GM13976 (cell line): ENCODE data around the gene PSMD13.
"Not testable (repeated sequence)": the region's sequence is repeated elsewhere in the genome, so short reads cannot be mapped to it uniquely, and the experiment has no call there.

Experiments used
- DNase-seq: peaks from one replicate; pipeline ENCODE4 v3.0.0; 2012; ENCODE audit warnings: low spot score
- in situ Hi-C: fragments of 300-500 bp; cut with MboI; formaldehyde crosslinking; loops from one replicate; pipeline ENCODE4 v1.12.0; 2022; ENCODE audit warnings: low sequenced_read_pairs, mixed read lengths, inconsistent platforms; ENCODE audit not compliant: unreplicated experiment
- TF ChIP-seq, protein P1 (sequence below): IDR thresholded peaks from 2 replicates; pipeline ENCODE4 v1.5.1; 2012; ENCODE audit warnings: borderline replicate concordance, mild to moderate bottlenecking; ENCODE audit not compliant: insufficient read depth; ENCODE audit errors: extremely low read depth, missing control alignments, control extremely low read depth

The PSMD13 gene

DNA sequence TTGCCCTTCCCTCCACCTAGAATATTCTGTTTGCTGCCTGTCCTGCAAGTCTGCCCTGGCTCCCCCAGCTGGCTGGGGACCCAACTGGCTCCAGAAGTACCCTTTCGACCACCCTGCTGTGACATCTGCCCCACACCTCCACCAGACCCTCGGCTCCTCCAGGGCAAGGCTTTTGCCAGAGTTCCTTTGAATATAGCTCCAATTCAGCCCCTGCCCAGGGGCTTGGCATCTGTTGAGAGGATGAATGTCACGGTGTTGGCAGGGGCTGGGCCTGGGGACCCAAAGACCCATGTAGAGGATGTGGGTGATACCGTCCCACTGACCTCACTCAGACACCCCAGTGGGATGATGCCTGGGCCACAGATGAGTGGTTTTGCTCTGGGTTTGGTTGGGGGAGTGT is 45.4 kb downstream of the PSMD13 start:
- DNase-seq = peak; percentile 22
- in situ Hi-C loops = no loop called here
- TF ChIP-seq, protein P1, sequence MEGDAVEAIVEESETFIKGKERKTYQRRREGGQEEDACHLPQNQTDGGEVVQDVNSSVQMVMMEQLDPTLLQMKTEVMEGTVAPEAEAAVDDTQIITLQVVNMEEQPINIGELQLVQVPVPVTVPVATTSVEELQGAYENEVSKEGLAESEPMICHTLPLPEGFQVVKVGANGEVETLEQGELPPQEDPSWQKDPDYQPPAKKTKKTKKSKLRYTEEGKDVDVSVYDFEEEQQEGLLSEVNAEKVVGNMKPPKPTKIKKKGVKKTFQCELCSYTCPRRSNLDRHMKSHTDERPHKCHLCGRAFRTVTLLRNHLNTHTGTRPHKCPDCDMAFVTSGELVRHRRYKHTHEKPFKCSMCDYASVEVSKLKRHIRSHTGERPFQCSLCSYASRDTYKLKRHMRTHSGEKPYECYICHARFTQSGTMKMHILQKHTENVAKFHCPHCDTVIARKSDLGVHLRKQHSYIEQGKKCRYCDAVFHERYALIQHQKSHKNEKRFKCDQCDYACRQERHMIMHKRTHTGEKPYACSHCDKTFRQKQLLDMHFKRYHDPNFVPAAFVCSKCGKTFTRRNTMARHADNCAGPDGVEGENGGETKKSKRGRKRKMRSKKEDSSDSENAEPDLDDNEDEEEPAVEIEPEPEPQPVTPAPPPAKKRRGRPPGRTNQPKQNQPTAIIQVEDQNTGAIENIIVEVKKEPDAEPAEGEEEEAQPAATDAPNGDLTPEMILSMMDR = no peak

DNA sequence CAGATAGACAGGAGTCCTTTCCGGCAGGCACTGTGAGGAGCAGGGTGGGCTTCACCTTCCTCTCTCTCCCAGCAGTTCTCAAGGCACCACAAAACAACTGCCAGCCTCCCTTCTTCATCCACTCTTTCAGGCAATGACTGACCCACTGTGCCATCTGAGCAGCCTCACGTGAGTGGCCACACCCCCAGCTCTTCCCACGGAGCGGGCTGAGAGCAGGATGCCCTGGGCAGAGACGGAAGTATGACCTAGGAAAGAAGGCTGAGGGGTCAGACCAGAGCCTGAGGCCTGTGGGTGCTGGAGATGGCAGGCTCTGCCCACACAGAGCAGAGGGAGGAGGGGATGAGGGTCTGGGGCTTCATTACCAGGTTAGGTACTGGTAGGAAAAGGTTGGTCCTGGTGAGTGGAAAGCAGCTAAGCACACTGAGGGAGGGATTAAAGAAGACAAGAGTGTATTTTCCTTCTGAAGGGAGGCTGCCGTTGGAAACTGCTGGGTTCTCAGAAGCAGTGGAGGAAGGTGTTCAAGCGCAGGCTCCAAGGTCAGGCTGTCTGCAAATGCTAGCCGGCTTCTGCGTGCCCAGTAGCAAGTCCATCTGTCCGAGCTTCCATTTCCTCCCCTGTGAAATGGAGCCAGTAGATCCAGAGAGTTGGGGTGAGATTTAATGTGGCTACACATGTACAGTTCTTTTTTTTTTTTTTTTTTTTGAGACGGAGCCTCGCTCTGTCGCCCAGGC is 46.0 kb downstream of the PSMD13 start:
- TF ChIP-seq, protein P1 = no peak
- in situ Hi-C loops = no loop called here
- DNase-seq = peak; percentile 18

DNA sequence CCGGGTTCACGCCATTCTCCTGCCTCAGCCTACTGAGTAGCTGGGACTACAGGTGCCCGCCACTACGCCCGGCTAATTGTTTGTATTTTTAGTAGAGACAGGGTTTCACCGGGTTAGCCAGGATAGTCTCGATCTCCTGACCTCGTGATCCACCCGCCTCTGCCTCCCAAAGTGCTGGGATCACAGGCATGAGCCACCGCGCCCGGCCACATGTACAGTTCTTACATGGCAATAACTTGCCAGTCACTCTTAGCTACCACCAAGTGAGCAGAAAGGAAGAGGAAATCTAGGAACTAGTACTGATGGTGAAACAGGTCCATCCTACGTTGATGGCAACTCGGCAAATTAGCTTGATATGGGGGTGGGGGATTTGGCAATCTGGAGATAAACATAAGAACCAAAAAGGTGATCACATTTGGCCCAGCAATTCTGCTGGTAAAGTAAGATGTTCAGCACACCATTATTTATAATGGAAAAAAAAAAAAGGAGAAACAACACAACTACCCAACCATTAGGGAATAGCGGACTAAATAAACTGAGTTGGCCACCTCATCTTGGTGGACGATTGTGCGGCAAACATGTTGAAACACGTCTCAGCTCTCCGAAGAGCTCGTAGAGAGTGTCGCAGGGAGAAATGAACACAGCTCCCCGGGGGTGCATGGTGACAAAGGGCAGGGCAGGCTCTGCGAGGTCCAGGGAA is 46.8 kb downstream of the PSMD13 start:
- TF ChIP-seq, protein P1 = no peak
- in situ Hi-C loops = no loop called here
- peak; percentile 6 for DNase-seq

DNA sequence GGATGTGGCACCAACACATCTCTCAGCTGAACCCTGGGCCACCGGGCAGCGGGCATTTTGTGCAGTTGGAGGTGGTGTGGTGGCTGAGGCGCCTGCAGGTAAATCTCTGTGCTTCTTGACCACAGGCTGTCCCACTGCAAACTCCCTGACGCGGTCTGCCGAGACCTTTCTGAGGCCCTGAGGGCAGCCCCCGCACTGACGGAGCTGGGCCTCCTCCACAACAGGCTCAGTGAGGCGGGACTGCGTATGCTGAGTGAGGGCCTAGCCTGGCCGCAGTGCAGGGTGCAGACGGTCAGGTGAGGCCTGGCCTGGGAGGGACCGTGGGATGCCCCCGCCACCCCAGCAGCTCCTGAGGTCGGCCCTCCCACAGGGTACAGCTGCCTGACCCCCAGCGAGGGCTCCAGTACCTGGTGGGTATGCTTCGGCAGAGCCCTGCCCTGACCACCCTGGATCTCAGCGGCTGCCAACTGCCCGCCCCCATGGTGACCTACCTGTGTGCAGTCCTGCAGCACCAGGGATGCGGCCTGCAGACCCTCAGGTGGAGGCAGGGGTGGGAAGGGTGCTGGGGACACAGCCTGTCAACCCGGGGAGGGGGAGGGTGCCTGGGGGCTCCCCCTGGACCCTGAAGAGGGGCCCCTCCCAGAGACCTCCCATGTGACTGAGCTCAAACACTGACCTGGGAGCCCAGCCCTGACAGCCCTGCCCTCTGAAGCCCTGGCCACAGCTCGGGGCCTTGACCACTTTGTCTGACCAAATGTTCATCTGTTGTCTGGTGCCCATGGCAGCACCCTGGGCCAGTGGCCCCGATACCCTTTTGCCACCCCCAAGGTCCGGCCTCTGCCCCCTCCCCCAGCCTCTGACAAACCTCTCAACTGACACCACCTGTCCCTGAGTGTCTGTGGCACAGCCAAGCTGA is 47.6 kb downstream of the PSMD13 start:
- TF ChIP-seq, protein P1 = no peak
- in situ Hi-C loops = no loop called here
- DNase-seq = peak; percentile 26

DNA sequence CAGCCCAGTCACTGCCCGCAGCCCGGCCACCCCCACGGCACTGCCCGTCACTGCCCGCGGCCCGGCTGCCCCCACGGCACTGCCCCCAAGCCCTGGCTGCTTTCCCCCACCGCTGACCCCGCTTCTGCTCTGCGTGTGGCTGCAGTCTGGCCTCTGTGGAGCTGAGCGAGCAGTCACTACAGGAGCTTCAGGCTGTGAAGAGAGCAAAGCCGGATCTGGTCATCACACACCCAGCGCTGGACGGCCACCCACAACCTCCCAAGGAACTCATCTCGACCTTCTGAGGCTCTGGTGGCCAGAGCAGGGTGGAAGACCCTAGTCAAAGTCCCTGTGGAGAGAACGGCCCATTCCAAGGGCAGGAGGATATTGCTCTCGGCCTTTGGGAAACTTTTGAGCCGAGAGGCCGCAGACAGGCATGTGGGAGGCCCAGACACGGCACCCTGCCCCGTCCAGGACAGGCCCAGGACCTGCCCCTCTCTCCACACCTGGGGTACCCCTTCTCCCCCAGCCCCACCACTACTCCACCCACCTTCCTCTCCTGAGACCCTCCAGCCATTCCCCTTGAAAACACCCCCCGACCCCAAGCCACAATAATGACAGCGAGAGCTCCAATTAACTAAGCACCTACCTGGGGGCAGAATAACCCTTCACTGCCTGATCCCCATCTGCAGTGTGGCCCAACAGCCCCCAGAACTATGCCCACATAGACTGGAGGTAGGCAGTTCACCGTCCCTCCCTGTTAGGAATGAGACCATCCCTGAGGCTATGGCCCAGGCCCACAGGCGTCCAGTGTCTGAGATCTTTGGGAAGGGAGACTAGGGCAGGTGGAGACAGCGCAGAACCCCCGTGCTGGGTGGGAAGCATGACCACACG is 48.5 kb downstream of the PSMD13 start:
- in situ Hi-C loops = no loop called here
- peak; percentile 18 for DNase-seq
- TF ChIP-seq, protein P1 = no peak

GRCh38 chr11:285894-286220 is 49.1 kb downstream of the PSMD13 start:
- DNase-seq = peak; percentile 31
- TF ChIP-seq, protein P1 = no peak
- in situ Hi-C loops = no loop called here

- DNase-seq = peak; percentile 36
- in situ Hi-C loops = not testable (repeated sequence)
Observed at GRCh38 chr11:286977-287820, 50.4 kb downstream of the PSMD13 start.
